Muscle of arm (tissue), 12 donors: ENCODE measurements around the gene EML4. TPM values are rescaled to one million over a fixed set of nuclear protein-coding genes. Genes with fewer than 3 reads are reported as not detected.
"Not testable (repeated sequence)": the region's sequence is repeated elsewhere in the genome, so short reads cannot be mapped to it uniquely, and the experiment has no call there.

ENCODE experiments used
- DNase-seq: peaks from one replicate; pipeline ENCODE4 v3.0.0-alpha.2; 2013
- polyA plus RNA-seq, 12 donors: library from polyadenylated mRNA; unstranded; fragments of 120-200 nt; gene quantifications; one replicate each; pipeline ENCODE4 v1.2.1, GENCODE V29; 2013; ENCODE audit not compliant: insufficient read length in 12 of 12

Gene EML4
- polyA plus RNA-seq, 12 donors, result 23.8 to 69.9 (median 37.4) TPM; not detected in 1

DNA sequence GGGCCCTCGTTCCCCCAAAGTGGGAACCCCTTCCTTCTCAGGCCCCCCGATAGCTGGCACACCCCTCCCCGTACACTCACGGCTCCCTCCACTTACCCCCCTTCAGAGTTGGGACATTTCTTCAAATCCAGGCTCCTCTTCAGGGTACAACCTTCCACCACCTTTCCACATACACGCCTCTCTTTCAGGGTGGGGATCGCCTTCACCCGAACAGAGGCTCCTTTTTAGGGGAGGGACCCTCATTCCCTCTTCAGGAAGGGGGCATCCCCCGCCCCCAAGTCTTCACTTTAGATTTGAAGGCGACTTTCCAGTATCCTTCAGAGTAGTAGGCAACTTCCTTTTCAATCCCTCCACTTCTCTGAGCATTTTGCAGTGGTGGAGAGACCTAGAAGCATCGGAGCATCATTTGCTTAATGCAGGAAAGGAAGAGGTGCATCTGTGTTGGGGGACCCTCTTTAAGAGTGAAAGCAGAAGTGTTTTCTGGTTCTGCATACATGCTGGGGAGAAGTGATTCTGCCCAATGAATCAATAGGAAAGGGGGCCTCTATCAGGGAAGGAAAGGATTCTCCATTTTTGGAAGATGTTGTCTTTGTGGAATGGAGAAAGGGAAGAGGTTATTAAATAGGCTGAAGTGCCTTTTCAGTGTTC, 845 bp downstream of the EML4 start:
- no peak for DNase-seq

DNA sequence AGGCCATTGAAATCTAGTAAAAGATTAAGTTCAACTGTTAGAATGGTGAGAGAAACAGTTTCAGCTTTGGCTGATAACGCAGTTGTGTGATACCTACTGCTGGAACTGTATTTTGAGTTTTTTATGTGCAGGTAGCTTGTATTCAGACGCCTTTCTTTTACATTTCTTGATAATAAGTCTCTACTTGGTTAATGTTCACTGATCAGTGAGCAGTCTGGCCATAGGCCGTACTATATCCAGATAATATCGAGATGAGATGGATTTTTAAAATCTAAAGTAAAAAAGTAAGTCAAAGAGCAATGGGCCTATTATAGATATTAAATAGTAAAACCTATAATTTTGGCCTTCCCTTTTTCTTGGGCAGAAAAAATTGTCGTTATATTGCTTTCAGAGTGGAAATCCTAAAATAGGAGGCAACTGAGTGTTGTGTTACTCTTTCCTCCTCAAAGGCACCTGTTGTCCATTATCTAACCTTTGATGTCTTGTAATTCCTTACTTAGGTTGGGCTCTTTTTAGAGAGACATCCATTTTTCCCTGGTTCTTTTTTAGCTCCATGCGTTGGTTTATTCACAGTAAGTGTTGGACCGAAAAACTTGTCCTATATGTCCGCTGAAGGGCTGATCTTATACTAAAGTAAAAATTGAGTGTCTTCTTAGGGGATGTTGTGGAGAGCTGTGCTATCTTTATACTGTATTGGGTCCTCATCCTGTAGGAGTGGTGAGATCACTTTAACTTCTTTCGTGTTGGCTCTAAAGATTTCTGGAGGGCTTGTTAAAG, 1.7 kb downstream of the EML4 start:
- no peak for DNase-seq

DNA sequence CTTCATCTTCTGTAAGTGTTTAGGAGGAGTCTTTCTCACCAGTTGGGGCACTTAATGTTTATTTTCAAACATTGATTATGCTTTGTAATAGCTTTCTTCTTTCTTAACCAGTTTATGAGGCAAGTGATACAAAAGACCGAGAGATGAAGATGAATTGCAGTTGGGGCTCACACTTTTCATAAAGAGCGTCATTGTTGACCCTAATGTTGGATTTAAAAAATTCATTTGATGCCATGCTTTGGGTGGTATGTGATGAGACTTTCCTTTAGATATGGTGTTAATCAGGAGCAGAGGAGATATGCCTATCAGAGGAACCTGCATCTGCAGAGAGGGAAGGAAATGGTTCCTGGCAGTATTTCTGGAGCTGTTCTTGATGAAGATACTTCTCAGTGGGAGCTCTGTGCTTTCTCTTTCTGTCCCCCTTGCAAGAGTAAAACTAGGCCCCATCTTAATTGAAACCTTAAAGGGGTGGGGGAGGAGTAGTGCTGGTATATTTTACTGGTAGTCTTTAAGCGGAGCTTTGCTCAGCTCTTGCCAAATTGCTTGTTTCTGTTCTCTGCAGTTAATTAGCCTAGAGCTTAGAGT, 2.3 kb downstream of the EML4 start:
- no peak for DNase-seq

DNA sequence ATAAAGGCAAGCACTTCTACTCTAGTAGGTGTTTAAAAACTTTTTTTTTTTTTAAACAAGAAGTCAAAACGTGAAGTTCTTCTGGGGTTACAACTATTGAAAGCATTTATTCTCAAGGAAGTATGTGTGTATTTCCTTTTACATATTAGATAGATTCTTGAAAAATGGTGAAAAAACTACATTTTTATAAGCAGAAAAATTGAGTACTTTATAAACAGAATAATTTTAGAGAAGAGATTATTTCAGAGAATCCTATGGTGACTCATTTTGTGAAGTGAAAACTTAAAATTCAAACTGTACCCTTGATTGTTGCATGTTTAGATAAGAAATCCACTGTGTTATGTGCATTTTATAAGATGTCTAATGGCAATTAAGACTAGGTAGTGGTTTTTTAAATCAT, 2.9 kb downstream of the EML4 start:
- DNase-seq, result no peak

DNA sequence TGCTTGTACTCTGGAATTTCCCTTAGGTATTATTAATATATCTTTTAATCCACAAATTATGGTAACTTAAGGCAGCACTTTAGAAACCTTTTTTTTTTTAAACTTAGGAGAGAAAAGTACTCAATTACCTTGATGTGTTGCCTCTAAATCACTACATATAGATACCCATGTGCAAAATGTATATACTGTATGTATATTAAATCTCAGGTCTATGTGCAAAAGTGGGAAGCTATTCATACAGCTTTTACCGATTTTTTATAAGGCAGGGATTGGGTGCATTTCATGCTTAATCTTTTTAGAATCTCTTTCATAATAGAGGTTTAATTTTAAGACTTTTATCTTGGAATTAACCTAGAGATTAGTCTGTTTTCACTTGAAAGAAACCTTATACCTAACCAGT, 3.4 kb downstream of the EML4 start:
- no peak for DNase-seq

DNA sequence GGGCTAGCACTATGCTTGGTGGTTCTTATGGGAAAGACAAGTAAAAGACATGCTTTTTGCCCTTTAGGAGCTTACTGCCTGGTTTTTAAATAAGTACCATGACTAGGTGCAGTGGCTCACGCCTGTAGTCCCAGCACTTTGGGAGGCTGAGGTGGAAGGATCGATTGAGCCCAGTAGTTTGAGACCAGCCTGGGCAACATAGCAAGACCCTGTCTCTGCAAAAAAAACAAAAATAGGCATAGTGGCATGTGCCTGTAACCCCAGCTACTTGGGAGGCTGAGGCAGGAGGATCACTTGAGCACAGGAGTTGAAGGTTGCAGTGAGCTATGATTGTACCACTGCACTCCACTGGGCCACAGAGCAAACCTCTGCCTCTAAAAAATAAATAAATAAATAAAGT, 4.3 kb downstream of the EML4 start:
- DNase-seq, result not testable (repeated sequence)

DNA sequence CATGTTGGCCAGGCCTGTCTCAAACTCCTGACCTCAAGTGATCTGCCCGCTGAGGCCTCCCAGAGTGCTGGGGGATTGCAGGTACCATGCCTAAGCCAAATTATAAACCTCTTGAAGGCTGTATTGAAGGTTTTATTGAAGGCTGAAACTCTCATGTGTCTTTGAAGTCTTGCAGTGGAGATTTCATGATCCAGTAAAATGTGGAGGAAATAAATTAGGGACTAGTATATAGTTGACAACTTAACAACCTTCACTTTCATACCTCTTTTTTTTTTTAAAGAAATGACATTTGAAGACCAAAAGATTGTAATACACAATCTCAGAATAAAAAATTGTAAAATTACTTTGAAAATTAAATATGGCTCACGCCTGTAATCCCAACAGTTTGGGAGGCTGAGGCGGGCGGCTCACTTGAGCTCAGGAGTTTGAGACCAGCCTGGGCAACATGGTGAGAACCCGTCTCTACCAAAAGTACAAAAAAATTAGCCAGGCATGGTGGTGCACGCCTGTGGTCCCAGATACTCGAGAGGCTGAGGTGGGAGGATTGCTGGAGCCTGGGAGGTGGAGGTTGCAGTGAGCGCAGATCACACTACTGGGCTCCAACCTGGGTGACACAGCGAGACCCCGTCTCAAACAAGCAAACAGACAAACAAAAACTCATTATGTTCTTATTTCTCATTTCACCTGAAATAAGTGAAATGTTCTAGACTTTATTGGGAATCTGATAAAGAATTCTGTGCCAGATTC, 8.0 kb downstream of the EML4 start:
- no peak for DNase-seq

DNA sequence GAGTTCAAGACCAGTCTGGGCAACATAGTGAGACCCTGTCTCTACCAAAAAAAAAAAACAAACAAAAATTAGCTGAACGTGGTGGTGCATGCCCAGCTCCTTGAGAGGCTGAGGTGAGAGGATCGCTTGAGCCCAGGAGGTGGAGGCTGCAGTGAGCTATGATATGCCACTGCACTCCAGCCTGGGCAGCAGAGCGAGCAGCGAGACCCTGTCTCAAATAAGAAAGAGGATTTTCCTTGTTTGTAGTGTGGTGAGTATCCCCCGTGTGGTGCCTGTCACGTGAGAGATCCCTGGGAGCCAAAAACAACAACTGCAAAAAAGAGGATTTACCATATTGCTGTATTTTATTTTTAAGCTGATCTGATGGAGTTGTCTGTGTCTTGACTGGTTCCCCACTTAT, 9.2 kb downstream of the EML4 start:
- DNase-seq, result no peak

DNA sequence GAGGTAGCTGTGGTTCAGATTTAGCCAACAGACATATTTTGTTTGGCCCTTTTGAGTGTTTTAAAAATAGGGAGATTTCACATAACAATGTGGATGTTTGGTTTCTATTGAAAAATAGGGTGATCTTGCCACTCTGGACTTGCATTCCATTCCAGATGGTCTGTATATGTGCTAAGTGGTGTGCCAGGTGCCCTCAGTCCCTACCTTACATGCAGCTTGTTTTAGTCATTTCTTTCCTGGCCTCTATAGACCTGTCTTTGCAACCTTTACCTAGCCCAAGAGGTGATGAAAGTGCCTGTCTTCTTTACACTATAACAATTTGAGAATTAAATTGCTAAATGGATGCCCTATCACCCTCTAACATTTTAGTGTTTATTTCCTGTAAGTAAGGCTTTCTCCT, 11.1 kb downstream of the EML4 start:
- no peak for DNase-seq

DNA sequence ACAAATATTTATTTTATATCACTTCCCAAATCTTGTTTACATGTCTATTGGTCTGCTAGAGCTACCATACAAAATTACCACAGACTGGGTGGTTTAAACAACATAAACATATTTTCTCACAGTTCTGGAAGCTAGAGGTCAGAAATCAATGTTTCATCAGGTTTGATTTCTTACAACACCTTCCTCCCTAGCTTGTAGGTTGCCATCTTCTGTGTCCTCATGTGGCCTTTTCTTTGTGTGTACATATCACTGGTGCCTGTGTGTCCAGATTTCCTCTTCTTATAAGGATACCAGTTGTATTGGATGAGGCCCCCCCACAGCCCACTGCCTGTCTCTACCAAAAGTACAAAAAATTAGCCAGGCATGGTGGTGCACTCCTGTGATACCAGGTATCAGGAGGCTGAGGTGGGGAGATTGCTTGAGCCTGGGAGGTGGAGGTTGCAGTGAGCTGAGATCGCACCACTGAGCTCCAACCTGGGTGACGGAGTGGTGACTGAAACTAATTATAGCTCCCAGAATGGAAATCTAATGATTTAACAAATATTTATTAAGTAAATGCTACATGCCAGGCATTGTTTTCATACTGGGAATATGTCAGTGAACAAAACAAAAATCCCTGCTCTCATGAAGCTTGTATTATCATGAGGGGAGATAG, 13.6 kb downstream of the EML4 start:
- no peak for DNase-seq

DNA sequence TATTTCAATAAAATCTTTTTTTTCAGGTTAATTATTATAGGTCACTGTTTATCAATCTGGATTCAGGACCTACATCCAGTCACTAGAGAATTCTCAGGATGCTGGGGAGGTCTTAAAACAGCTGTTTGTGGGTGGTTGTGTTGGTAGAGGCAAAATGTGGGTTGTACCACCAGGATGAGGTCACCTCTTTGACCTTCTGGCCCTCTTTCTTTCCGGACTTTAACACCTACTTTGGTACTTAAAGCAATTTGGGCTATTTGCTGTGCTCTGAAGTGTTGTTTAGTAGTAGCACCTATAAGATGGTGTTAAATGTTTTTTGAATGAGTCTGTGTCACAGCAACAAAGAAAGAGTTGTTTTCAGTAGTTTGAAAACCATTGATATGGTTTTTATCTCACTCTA, 14.6 kb downstream of the EML4 start:
- DNase-seq, result no peak

DNA sequence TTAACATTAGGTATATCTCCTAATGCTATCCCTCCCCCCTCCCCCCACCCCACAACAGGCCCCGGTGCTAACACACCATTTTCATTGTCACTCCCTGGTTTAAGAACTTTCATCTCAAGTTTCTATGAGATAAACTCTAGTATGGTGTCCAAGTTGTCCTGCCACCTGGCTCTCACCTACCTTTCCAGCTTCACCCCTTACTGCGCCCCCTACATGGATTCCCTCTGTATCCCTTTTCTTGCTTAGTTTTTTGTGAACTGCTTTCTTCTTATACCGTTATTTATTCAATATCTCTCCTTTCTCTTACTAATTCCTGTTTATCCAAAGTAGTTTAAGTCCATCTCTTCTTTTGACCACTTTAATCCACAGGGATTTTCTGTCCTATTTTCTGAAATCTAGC, 15.2 kb downstream of the EML4 start:
- DNase-seq, result no peak

DNA sequence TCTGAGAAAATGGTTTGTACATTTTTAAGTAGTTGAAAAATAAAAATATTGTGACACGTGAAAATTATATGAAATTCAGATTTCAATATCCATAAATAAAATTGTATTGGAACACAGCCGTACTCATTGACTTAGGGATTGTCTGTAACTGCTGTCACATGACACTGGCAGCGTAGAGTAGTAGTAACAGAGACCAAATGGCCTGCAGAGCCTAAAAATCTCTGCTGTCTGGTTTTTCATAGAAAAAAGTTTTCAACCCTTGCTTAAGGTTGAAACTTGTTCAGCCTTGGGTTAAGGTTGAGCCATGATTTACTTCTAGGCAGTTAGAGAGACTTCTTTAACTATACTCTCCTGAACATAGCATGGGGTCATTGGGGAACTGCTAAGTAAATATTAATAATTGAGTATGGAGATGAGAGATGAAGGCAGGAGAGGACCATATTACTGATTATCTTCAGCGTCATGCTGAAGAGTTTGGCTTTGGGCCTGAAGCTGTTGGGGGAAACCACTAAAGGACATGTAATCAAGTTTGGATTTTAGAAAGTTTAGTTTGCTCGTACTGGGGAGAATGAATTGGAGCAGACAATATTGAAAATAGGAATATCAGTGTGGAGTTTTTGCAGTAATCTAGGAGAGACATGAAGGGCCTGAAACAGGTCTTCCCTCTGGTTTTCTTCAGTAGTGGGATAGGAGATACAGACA, 16.2 kb downstream of the EML4 start:
- DNase-seq, result no peak

DNA sequence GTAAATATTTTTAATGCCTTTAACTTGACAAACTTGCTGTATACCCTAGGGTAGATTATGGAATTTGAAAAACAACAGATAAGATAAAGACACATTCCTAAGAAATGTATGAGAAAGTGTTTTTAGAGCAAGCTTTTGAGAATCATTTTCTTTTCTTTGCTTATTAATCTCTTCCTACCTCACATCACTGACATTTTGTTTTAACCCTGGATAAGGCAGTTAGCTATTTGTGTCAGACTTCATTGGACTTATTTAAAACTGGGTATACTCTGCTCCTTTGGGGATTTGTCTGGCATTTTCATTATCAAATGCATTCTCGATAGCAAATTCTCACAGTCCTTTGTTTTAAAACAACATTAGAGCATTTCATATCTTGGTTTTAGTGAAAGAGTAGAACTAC, 17.2 kb downstream of the EML4 start:
- DNase-seq, result no peak

DNA sequence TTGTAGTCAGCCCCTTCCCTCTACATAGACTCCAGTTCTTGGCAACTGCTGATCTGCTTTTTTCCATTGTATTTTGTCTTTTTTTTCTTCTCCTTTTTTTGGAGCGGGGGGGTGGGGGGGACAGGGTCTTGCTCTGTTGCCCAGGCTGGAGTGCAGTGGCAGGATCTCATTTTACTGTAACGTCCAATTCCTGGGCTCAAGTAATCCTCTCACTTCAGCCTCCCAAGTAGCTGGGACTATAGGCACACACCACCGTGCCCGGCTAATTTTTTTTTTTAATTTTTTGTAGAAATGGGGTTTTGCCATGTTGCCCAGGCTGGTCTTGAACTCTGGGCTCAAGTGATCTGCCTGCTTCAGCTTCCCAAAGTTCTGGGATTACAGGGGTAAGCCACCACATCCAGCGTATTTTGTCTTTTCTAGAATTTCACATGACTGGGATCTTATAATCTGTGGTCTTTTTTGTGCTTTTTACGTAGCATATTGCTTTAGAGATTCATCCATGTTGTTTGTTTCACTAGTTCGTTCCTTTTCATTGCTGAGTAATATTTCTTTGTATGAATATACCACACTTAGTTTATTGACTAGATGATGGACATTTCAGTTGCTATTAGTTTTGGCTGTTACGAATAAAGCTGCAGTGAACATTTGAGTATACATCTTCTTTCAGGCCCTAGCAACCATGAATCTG, 17.9 kb downstream of the EML4 start:
- DNase-seq, result no peak

DNA sequence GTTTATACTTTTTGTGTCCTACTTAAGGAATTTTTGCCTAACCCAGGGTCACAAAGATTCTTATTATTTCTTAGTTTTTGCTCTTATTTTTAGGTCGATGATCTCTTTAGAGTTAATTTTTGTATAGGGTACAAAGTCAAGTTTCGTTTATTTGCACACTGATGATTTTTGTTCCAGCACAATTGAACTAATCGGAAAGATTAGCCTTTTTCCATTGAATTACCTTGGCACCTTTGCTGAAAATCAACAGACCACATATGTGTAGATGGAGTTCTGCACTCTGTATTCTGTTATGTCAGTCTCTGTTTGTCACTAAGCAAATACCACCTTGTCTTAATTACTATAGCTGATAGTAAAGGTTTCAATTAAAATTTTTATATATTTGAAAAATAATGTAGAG, 18.7 kb downstream of the EML4 start:
- DNase-seq, result no peak

DNA sequence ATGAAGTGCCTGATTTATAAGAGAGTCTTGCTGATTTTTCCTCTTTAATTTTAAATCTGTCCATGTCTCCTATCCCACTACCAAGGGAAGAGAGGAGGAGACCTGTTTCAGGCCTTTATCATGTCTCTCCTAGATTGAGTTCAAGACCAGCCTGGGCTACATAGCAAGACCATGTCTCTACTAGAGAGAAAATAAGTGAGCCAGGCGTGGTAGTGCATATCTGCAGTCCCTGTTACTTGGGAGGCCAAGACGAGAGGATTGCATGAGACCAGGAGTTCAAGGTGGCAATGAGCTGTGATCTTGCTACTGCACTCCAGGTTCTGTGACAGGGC, 20.0 kb downstream of the EML4 start:
- no peak for DNase-seq

DNA sequence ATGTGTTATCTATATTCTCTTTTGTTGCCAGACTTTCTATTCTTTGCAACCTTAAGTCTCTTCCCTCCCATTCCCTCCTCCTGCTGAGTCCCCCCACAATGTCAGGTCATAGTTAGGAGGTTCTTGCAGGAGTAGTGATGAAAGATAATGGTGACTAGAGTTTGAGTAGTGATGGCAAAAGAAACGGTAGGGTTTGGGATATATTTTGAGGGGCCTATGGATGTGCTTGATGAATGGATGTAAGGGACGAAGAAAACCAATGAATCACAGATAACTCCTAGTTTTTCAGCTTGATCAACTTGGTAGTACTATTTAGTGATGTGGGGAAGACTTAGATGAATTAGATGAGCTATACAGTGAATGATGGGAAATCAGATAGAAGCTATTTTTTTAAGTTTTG, 21.0 kb downstream of the EML4 start:
- no peak for DNase-seq

DNA sequence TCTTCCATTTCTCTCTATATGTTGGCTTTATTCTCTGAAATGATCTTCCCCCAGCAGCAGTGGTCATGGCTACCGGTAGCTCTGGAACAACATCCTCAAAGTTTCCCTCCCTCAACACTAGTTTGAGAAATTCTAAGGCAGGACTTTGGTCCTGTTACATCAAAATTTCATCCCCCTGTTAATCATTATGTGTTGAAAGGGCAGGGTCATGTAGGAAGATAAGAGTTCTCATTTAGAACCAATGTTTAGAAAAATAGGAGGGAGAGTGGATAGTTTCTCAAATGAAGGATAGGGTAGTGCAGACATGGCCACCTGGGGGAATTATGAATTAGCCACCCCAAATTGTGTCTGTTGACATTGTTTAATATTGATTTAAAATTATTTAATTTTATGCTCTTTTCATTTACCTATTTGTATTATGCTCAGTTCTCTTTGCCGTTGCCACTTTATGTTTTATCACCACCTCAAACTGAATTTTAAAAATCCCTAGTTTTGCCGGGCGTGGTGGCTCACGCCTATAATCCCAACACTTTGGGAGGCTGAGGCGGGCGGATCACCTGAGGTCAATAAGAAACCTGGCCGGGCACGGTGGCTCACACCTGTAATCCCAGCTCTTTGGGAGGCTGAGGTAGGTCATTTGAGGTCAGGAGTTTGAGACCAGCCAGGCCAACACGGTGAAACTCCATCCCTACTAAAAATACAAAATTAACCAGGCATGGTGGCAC, 22.3 kb downstream of the EML4 start:
- no peak for DNase-seq

DNA sequence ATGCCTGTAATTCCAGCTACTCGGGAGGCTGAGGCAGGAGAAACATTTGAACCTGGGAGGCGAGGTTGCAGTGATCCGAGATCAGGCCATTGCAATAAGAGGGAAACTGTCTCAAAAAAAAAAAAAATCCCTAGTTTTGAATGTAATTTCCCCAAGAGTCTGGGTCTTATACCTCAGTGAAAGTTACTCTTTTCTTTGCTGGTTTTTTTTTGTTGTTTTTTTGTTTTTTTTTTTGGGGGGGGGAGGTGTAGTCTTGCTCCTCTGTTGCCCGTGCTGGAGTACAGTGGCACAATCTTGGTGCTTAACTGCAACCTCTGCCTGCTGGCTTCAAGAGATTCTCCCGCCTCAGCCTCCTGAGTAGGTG, 22.8 kb downstream of the EML4 start:
- DNase-seq, result no peak
